ENCODE data around the gene OPA3. TPM values are rescaled to one million over a fixed set of nuclear protein-coding genes. Genes with fewer than 3 reads are reported as not detected.

The OPA3 gene
- total RNA-seq, 4 donors from 2014 or later, result 2.8 to 9.1 (median 5.1) TPM

DNA sequence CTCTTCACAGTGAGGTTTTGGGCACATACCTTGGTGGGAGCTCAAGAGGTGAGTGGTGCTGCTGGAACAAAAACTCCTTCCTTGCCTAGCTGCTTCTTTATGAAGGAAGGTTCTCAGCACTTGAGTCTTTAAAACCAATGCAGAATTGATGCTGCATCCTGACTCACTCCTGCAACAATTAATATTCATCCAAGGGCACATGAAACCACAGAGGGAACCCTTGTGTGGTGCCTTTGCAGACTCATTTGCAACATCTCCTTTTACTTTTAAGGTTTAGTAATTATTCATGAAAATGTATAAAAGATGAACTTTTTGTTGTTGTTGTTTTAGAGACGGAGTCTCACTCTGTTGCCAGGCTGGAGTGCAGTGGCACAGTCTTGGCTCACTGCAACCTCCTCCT, 30.1 kb downstream of the OPA3 start:
- TF ChIP-seq, protein P1, sequence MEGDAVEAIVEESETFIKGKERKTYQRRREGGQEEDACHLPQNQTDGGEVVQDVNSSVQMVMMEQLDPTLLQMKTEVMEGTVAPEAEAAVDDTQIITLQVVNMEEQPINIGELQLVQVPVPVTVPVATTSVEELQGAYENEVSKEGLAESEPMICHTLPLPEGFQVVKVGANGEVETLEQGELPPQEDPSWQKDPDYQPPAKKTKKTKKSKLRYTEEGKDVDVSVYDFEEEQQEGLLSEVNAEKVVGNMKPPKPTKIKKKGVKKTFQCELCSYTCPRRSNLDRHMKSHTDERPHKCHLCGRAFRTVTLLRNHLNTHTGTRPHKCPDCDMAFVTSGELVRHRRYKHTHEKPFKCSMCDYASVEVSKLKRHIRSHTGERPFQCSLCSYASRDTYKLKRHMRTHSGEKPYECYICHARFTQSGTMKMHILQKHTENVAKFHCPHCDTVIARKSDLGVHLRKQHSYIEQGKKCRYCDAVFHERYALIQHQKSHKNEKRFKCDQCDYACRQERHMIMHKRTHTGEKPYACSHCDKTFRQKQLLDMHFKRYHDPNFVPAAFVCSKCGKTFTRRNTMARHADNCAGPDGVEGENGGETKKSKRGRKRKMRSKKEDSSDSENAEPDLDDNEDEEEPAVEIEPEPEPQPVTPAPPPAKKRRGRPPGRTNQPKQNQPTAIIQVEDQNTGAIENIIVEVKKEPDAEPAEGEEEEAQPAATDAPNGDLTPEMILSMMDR (IDR thresholded peaks at IDR 0.05), result no peak
- no peak for TF ChIP-seq POLR2A (IDR thresholded peaks at IDR 0.05)
- Histone ChIP-seq H3K9me3 (no peaks in the 10 kb centered on the region), H3K27me3 (no peaks in the 10 kb centered on the region), H3K4me3 (no peak overlapping the region), H3K36me3 (no peaks in the 10 kb centered on the region), H3K4me1 (no peaks in the 10 kb centered on the region), H3K27ac (no peak overlapping the region)
- DNase-seq, result no peak
- intact Hi-C loops (cut with DNase I; ENCODE audit: low total_unique reads), result no loop called here

DNA sequence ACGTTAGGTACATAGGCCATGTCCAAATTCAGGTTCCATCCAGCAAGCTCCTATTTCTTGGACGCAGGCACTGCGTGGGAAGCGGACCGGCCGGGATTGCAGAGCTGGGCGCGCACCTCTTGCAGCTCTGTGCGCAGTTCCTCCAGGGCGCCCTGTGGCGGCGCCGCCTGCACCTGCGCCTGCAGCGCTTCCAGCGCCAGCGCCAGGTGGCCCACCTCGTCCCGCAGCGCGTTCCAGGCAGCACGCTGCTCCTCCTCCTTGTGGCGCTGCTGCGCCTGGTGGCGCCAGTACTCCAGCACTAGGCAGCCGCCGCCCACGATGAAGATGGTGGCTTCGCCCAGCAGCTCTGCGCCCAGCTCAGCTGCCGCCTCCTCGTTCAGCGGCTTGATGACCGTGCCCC, 31.1 kb downstream of the OPA3 start:
- H3K4me3 ChIP-seq, result no peak overlapping the region
- intact Hi-C loops (cut with DNase I; ENCODE audit: low total_unique reads), result no loop called here
- H3K9me3 ChIP-seq, result no peaks in the 10 kb centered on the region
- DNase-seq, result no peak
- H3K27me3 ChIP-seq, result no peaks in the 10 kb centered on the region
- H3K36me3 ChIP-seq, result no peaks in the 10 kb centered on the region
- no peaks in the 10 kb centered on the region for H3K4me1 ChIP-seq
- TF ChIP-seq, protein P1 (IDR thresholded peaks at IDR 0.05), result no peak
- TF ChIP-seq POLR2A (IDR thresholded peaks at IDR 0.05), result no peak
- H3K27ac ChIP-seq, result no peak overlapping the region

DNA sequence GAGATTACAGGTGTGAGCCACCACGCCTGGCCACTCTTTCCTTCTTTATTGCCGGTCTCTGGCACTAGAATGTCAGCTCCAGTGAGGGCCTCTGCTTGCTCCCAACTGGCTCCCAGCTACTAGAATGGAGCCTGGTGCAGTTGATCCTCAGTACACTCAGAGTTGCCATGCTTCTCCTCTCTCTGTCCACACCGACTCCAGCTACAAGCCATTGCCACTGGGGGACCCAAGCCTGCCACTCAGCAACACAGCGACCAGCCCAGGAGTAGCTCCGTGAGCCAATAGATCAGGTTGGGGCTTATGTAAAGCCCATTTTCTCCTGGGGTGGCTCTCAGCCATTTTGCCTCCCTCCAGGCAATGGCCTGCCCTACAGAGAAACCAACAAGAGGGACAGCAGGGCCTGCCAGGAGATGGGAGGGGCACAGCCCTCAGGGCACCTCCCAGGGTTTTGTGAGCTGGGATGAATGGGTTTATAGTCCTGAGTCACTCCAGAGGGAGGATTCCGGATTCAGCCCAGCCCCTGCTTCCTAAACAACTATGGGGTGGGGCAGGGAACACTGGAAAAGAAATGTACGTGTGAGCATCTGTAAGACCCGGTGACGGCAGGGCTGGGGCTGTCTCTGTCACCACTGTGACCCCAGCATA, 36.5 kb downstream of the OPA3 start:
- intact Hi-C loops (cut with DNase I; ENCODE audit: low total_unique reads), result no loop called here
- H3K27me3 ChIP-seq, result no peaks in the 10 kb centered on the region
- H3K9me3 ChIP-seq, result no peaks in the 10 kb centered on the region
- no peak for DNase-seq
- H3K27ac ChIP-seq, result no peak overlapping the region
- H3K4me1 ChIP-seq, result no peaks in the 10 kb centered on the region
- H3K36me3 ChIP-seq, result no peaks in the 10 kb centered on the region
- H3K4me3 ChIP-seq, result no peak overlapping the region
- TF ChIP-seq POLR2A (IDR thresholded peaks at IDR 0.05), result no peak
- TF ChIP-seq, protein P1 (IDR thresholded peaks at IDR 0.05), result no peak

DNA sequence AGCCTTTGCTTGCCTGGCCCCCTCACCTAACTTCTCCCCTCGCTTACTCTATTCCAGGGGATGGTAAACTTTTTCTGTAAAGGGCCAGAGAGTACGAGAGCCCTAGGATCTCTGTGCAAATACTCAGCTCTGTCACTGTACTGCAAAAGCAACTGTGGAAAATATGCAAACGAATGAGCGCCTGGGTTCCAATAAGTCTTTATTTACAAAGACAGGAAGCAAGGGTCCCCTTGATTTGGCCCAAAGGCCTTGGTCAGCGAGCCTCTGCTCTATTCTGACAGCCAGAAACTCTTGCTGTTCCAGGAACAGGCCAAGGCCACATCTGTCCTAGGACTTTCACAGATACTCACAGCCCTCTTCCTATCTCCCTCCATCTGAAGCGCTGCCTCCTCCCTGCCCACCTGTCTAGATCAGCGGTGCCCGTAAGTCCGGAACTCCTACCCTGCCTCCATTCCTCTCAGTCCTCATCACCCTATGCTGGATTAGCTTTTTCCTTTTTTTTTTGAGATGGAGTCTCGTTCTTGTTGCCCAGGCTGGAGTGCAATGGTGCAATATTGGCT, 37.3 kb downstream of the OPA3 start:
- H3K4me1 ChIP-seq, result no peaks in the 10 kb centered on the region
- no peaks in the 10 kb centered on the region for H3K36me3 ChIP-seq
- no peak overlapping the region for H3K4me3 ChIP-seq
- intact Hi-C loops (cut with DNase I; ENCODE audit: low total_unique reads), result no loop called here
- DNase-seq, result no peak
- no peak for TF ChIP-seq POLR2A (IDR thresholded peaks at IDR 0.05)
- TF ChIP-seq, protein P1 (IDR thresholded peaks at IDR 0.05), result no peak
- no peaks in the 10 kb centered on the region for H3K9me3 ChIP-seq
- H3K27me3 ChIP-seq, result no peaks in the 10 kb centered on the region
- H3K27ac ChIP-seq, result no peak overlapping the region

DNA sequence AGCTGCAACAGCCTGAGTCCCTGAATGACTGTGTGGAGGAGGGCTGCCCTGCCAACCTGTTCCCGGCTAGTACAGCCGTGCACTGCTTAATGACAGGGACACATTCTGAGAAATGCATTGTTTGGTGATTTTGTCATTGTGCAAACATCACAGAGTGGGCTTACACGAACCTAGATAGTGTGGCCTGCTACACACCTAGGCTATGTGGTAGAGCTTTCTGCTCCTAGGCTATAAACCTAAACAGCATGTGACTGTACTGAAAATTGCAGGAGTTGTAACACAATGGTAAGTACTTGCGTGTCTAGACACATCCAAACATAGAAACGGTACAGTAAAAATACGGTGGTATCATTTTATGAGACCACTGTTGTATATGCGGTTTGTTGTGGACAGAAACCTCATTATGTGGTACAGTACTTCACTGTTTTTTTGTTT, 42.4 kb downstream of the OPA3 start:
- Histone ChIP-seq H3K4me3 (no peak overlapping the region), H3K36me3 (no peaks in the 10 kb centered on the region), H3K4me1 (no peaks in the 10 kb centered on the region), H3K27me3 (no peaks in the 10 kb centered on the region), H3K9me3 (no peaks in the 10 kb centered on the region), H3K27ac (no peak overlapping the region)
- DNase-seq, result no peak
- no peak for TF ChIP-seq POLR2A (IDR thresholded peaks at IDR 0.05)
- TF ChIP-seq, protein P1 (IDR thresholded peaks at IDR 0.05), result no peak
- intact Hi-C loops (cut with DNase I; ENCODE audit: low total_unique reads), result no loop called here
